Mononuclear cell (primary cell): ENCODE data around the gene PPP1R9A. TPM values are rescaled to one million over a fixed set of nuclear protein-coding genes. Genes with fewer than 3 reads are reported as not detected.

Source experiments
- H3K27me3 ChIP-seq: 2 replicates; pipeline ENCODE4 v1.6.0; 2011; ENCODE audit warnings: low read length, control low read depth; ENCODE audit not compliant: insufficient read depth
- H3K4me1 ChIP-seq: 2 replicates; pipeline ENCODE4 v1.5.1; 2011; ENCODE audit warnings: mild to moderate bottlenecking, low read length, control low read depth; ENCODE audit not compliant: insufficient read depth
- H3K4me3 ChIP-seq: 2 replicates; pipeline ENCODE4 v1.5.1; 2011; ENCODE audit warnings: mild to moderate bottlenecking, low read length, moderate library complexity
- H3K9me3 ChIP-seq: 2 replicates; pipeline ENCODE4 v1.5.1; 2011; ENCODE audit warnings: low read depth, mild to moderate bottlenecking, control low read depth, low read length
- total RNA-seq: library from RNA; depleted of rRNA; stranded (reverse); fragments of >200 nt; gene quantifications from one replicate; pipeline ENCODE4 v1.2.3, GENCODE V29; 2012

The PPP1R9A gene
- total RNA-seq, 1 donor = 1.6 TPM

- no peak overlapping the region for H3K4me3 ChIP-seq
- no peaks in the 10 kb centered on the region for H3K27me3 ChIP-seq
- no peaks in the 10 kb centered on the region for H3K9me3 ChIP-seq
- no peaks in the 10 kb centered on the region for H3K4me1 ChIP-seq
Measured at GRCh38 chr7:95320651-95321050, 413.3 kb downstream of the PPP1R9A start.

- no peaks in the 10 kb centered on the region for H3K4me1 ChIP-seq
- no peaks in the 10 kb centered on the region for H3K9me3 ChIP-seq
- no peaks in the 10 kb centered on the region for H3K27me3 ChIP-seq
- H3K4me3 ChIP-seq = no peak overlapping the region
Measured at GRCh38 chr7:95321720-95322119, 414.3 kb downstream of the PPP1R9A start.

GRCh38 chr7:95322396-95322795, 415.0 kb downstream of the PPP1R9A start:
- Histone ChIP-seq H3K4me1 (no peaks in the 10 kb centered on the region), H3K9me3 (no peaks in the 10 kb centered on the region), H3K4me3 (no peak overlapping the region), H3K27me3 (no peaks in the 10 kb centered on the region)

DNA sequence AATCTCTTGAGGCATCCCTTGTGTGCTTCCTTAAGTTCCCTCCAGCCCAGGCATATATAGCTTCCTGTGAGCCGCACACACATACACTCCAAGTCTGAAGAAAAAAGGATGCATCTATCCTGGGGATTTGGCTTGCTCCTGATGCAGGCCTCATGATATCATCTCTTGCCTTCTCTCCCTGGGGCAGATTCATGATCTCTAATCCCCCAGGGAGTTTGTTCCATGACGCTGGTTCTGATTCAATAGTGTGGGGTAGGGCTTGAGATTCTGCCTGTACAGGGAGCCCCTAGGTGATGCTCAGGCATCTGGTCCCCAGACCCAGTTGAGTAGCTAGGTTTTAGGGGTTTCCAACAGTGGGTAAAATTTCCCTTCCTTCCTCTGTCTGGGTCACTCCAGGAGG, 415.5 kb downstream of the PPP1R9A start:
- Histone ChIP-seq H3K27me3 (no peaks in the 10 kb centered on the region), H3K9me3 (no peaks in the 10 kb centered on the region), H3K4me3 (no peak overlapping the region), H3K4me1 (no peaks in the 10 kb centered on the region)

- Histone ChIP-seq H3K9me3 (no peaks in the 10 kb centered on the region), H3K27me3 (no peaks in the 10 kb centered on the region), H3K4me3 (no peak overlapping the region), H3K4me1 (no peaks in the 10 kb centered on the region)
Measured at GRCh38 chr7:95323410-95324129, 416.2 kb downstream of the PPP1R9A start.

DNA sequence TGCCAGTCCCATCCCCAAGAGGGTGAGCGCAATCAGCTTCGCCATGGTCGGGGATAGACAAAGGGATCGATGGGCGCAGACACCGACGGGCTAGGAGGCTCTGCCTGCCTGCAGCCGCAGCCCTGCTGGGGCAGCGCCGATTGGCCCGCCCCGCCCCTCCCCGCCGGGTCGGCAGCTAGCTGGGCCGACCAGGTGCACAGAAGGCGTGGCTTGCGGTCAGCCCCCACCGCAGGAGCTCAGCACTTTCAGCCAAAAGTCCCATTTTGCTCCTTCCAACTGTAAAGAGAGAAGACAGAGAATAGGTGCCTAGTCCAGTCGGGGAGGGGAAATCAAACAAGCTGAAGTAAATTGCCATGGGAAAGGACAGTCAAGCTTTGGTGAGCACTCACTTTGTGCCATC, 417.0 kb downstream of the PPP1R9A start, which contains the start of gene PON1:
PON1 (minus strand) TSS at position 102 of the 400 bp plus-strand sequence; CDS start at position 45, 57 bp downstream.
- H3K4me3 ChIP-seq = no peak within 1 kb of the TSS
- H3K4me1 ChIP-seq = no peaks in the 10 kb centered on the region
- H3K27me3 ChIP-seq = no peaks in the 10 kb centered on the region
- H3K9me3 ChIP-seq = no peaks in the 10 kb centered on the region

DNA sequence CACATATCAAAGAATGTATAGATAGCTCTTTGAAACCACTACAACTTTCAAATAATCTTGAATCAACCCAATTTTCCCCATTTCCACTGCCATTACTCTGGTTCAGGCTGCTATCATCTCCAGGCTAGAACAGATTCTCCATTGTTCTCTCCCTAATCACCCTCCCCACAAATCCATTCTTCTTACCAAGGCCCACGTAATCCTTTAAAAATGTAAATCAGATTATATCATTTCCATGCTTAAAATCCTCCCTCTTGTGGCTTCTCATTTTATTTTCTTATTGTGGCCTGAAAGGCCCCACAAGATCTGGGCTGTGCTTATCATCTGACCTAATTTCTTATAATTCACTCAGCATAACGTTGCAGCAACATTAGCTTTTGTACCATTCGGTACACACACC, 420.0 kb downstream of the PPP1R9A start:
- no peaks in the 10 kb centered on the region for H3K4me1 ChIP-seq
- no peaks in the 10 kb centered on the region for H3K27me3 ChIP-seq
- H3K4me3 ChIP-seq = no peak overlapping the region
- no peaks in the 10 kb centered on the region for H3K9me3 ChIP-seq

- Histone ChIP-seq H3K4me3 (no peak overlapping the region), H3K27me3 (no peaks in the 10 kb centered on the region), H3K9me3 (no peaks in the 10 kb centered on the region), H3K4me1 (no peaks in the 10 kb centered on the region)
Measured at GRCh38 chr7:95330204-95330960, 423.0 kb downstream of the PPP1R9A start.

- no peaks in the 10 kb centered on the region for H3K27me3 ChIP-seq
- no peaks in the 10 kb centered on the region for H3K9me3 ChIP-seq
- H3K4me1 ChIP-seq = no peaks in the 10 kb centered on the region
- H3K4me3 ChIP-seq = no peak overlapping the region
Measured at GRCh38 chr7:95330961-95331337, 423.6 kb downstream of the PPP1R9A start.

GRCh38 chr7:95334447-95334846, 427.1 kb downstream of the PPP1R9A start:
- Histone ChIP-seq H3K27me3 (no peaks in the 10 kb centered on the region), H3K4me3 (no peak overlapping the region), H3K4me1 (no peaks in the 10 kb centered on the region), H3K9me3 (no peaks in the 10 kb centered on the region)

- H3K27me3 ChIP-seq = no peaks in the 10 kb centered on the region
- H3K4me3 ChIP-seq = no peak overlapping the region
- H3K9me3 ChIP-seq = no peaks in the 10 kb centered on the region
- no peaks in the 10 kb centered on the region for H3K4me1 ChIP-seq
Measured at GRCh38 chr7:95335093-95335492, 427.7 kb downstream of the PPP1R9A start.

GRCh38 chr7:95338832-95339231, 431.4 kb downstream of the PPP1R9A start:
- Histone ChIP-seq H3K4me1 (no peaks in the 10 kb centered on the region), H3K9me3 (no peaks in the 10 kb centered on the region)

DNA sequence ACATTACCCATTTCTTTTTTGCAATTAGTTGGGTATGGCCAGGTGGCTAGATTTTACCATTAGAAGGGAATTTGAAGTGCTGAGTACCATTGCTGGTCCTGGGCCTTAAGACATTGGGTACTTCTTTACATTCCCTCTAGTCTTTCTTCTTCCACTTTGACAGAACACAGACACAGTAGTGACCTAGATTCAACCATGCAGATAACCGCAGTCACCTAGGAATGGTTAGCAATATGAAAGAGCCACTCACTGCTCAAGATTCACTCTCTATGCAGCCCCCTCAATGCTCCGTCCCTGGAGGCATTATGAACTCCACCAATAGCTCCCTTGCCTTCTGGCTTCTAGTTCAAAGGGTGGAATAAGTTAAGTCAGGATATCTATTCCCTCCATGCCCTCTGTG, 433.1 kb downstream of the PPP1R9A start:
- no peaks in the 10 kb centered on the region for H3K9me3 ChIP-seq

More at GRCh38 chr7:95338832-95339231, 431.4 kb downstream of the PPP1R9A start:
- H3K4me3 ChIP-seq = no peak overlapping the region
- H3K27me3 ChIP-seq = no peaks in the 10 kb centered on the region

DNA sequence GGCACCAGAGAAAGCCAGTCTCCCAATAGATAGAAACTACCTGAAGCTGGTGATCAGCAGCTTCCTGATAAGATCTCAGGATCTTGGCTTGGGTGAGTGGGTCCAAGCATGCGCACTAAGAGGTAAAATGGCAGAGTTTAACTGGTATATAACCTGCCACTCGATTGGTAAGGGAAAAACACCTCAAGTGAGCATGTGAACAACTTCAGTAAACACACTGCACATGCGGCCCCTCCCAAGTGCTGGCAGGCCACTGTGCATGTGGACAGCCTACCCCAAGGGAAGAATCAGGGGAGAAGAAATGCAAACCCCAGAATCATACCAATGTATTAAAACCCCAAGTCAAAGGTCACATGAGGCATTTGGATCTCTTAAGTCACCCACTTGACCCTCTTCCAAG, 434.6 kb downstream of the PPP1R9A start:
- Histone ChIP-seq H3K4me1 (no peaks in the 10 kb centered on the region), H3K4me3 (no peak overlapping the region), H3K9me3 (no peaks in the 10 kb centered on the region), H3K27me3 (no peaks in the 10 kb centered on the region)

More for the DNA sequence above, 433.1 kb downstream of the PPP1R9A start:
- Histone ChIP-seq H3K27me3 (no peaks in the 10 kb centered on the region), H3K4me3 (no peak overlapping the region), H3K4me1 (no peaks in the 10 kb centered on the region)

- Histone ChIP-seq H3K9me3 (no peaks in the 10 kb centered on the region), H3K27me3 (no peaks in the 10 kb centered on the region)
Measured at GRCh38 chr7:95342642-95343307, 435.4 kb downstream of the PPP1R9A start.

More at GRCh38 chr7:95342642-95343307, 435.4 kb downstream of the PPP1R9A start:
- H3K4me3 ChIP-seq = no peak overlapping the region
- H3K4me1 ChIP-seq = no peaks in the 10 kb centered on the region
